ENCODE results near the gene HSD17B1. TPM values are rescaled to one million over a fixed set of nuclear protein-coding genes. Genes with fewer than 3 reads are reported as not detected.

The HSD17B1 gene
- total RNA-seq, 1 experiment from 2014 or later: 0.60 TPM

GRCh38 chr17:42512246-42512645, 40.5 kb upstream of the HSD17B1 start:
- Histone ChIP-seq H3K27me3 (replicated peaks; ENCODE audit: insufficient read depth, low read depth, low read length, poor library complexity) (no peaks in the 10 kb centered on the region), H3K4me1 (ENCODE audit: insufficient read depth, low read length, poor library complexity, severe bottlenecking) (no peaks in the 10 kb centered on the region), H3K4me3 (ENCODE audit: low read depth, low read length, poor library complexity, severe bottlenecking) (no peak overlapping the region), H3K36me3 (ENCODE audit: insufficient read depth, low read length, poor library complexity, severe bottlenecking) (no peaks in the 10 kb centered on the region), H3K27ac (ENCODE audit: low read depth, low read length, poor library complexity, severe bottlenecking) (no peak overlapping the region), H3K9me3 (ENCODE audit: low read depth, low read length, poor library complexity, severe bottlenecking) (no peaks in the 10 kb centered on the region)
- ChIA-PET CTCF (no interaction called here), POLR2A (ENCODE audit: low non-redundant PET) (no interaction called here)
- intact Hi-C loops (cut with micrococcal nuclease; ENCODE audit: unreplicated experiment): no loop called here
- TF ChIP-seq EZH2 (IDR thresholded peaks at IDR 0.05; ENCODE audit: borderline replicate concordance, low read depth, low read length, poor library complexity, severe bottlenecking) (no peak), CTCF (conservative IDR thresholded peaks at IDR 0.05; ENCODE audit: low read depth, low read length) (no peak)
- no TSS peak for BruUV-seq (replicated peaks)
- DNase-seq (ENCODE audit: low spot score): no peak

- H3K9me3 ChIP-seq (ENCODE audit: low read depth, low read length, poor library complexity, severe bottlenecking): no peaks in the 10 kb centered on the region
- peaks cover 3% of the 10 kb centered on the region for H3K4me1 ChIP-seq (ENCODE audit: insufficient read depth, low read length, poor library complexity, severe bottlenecking)
- DNase-seq (ENCODE audit: low spot score): no peak
- H3K4me3 ChIP-seq (ENCODE audit: low read depth, low read length, poor library complexity, severe bottlenecking): no peak overlapping the region
- TF ChIP-seq EZH2 (IDR thresholded peaks at IDR 0.05; ENCODE audit: borderline replicate concordance, low read depth, low read length, poor library complexity, severe bottlenecking) (no peak), CTCF (conservative IDR thresholded peaks at IDR 0.05; ENCODE audit: low read depth, low read length) (no peak)
- H3K27ac ChIP-seq (ENCODE audit: low read depth, low read length, poor library complexity, severe bottlenecking): no peak overlapping the region
- no peaks in the 10 kb centered on the region for H3K27me3 ChIP-seq (replicated peaks; ENCODE audit: insufficient read depth, low read depth, low read length, poor library complexity)
- intact Hi-C loops (cut with micrococcal nuclease; ENCODE audit: unreplicated experiment): no loop called here
- no peaks in the 10 kb centered on the region for H3K36me3 ChIP-seq (ENCODE audit: insufficient read depth, low read length, poor library complexity, severe bottlenecking)
- BruUV-seq (replicated peaks): no TSS peak
- ChIA-PET POLR2A (ENCODE audit: low non-redundant PET) (no interaction called here), CTCF (no interaction called here)
Measured at GRCh38 chr17:42512733-42513251, 39.9 kb upstream of the HSD17B1 start.

GRCh38 chr17:42513686-42514085, 39.0 kb upstream of the HSD17B1 start:
- Histone ChIP-seq H3K36me3 (ENCODE audit: insufficient read depth, low read length, poor library complexity, severe bottlenecking) (no peaks in the 10 kb centered on the region), H3K4me1 (ENCODE audit: insufficient read depth, low read length, poor library complexity, severe bottlenecking) (peaks cover 12% of the 10 kb centered on the region), H3K4me3 (ENCODE audit: low read depth, low read length, poor library complexity, severe bottlenecking) (no peak overlapping the region), H3K9me3 (ENCODE audit: low read depth, low read length, poor library complexity, severe bottlenecking) (no peaks in the 10 kb centered on the region), H3K27ac (ENCODE audit: low read depth, low read length, poor library complexity, severe bottlenecking) (no peak overlapping the region), H3K27me3 (replicated peaks; ENCODE audit: insufficient read depth, low read depth, low read length, poor library complexity) (no peaks in the 10 kb centered on the region)
- no peak for TF ChIP-seq CTCF (conservative IDR thresholded peaks at IDR 0.05; ENCODE audit: low read depth, low read length)
- TF ChIP-seq EZH2 (IDR thresholded peaks at IDR 0.05; ENCODE audit: borderline replicate concordance, low read depth, low read length, poor library complexity, severe bottlenecking): no peak
- no TSS peak for BruUV-seq (replicated peaks)
- ChIA-PET POLR2A (ENCODE audit: low non-redundant PET) (no interaction called here), CTCF (no interaction called here)
- intact Hi-C loops (cut with micrococcal nuclease; ENCODE audit: unreplicated experiment): no loop called here
- no peak for DNase-seq (ENCODE audit: low spot score)
